ENCODE measurements around the gene WDR27.

GRCh38 chr6:169654598-169655391, 47.0 kb downstream of the WDR27 start:
- TF ChIP-seq CTCF (IDR thresholded peaks at IDR 0.05) = peak; percentile 24; the same call in 2 of the 3 replicates
- TF ChIP-seq CBX2 (IDR thresholded peaks at IDR 0.05; ENCODE audit: borderline replicate concordance, low read depth) = no peak
- no peak for TF ChIP-seq MAX (IDR thresholded peaks at IDR 0.05)
- no peak for TF ChIP-seq TP53 (CRISPR knock-in tag; IDR thresholded peaks at IDR 0.05)
- TF ChIP-seq RAD21 (conservative IDR thresholded peaks at IDR 0.05 in 1 of 2, IDR thresholded peaks at IDR 0.05 in 1 of 2) = peak; percentile 16 to 37; a peak in 4 of 5 replicates
- 0 out of 3 replicates have a peak, but pooled peaks have one; percentile 16 for TF ChIP-seq SMC3 (IDR thresholded peaks at IDR 0.05)
